Measurements from ENCODE around the gene LAMA5.

The LAMA5 gene

DNA sequence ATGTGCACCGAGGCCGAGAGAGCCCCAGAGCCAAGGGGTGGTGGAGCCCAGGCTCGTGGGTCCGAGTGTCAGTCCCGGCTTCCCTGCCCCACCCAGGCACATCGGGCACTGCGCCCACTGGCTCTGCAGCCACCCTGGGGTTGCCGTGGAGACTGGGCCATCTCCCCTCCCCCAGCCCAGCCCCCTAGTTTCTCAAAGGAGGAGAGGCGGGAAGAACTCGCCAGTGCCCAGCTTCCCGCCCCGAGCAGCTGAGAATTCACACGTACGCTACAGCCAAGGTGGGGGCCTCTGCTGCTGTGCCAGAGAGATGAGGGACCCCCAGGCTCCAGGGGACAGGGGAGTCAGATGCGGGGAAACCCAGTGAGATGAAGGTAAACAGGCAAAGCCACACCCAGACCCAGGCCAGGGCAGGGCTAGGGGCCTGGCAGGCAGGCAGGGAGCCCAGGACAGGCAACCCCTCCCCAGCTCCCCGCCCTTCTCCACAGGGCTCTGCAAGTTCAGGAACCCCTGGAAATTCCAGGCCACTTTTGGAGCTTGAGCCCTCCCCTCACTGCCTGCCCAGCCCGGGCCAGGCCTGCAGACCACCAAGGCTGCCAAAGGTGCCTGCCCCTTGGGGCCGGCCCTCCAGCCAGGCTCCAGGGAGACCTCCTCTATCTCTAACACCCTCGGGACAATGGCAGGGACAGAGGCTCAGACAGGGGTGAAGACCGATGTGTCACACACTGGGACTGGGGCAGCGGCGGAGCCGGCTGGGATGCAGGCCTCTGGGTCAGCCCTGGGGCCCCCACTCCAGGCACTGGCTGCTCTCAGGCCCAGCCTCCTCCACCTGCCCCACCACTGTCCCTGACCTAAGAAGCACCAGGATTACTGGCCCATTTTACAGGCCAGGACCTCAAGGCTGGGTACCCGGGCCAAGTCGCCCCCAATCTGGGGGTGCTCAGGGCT, 6.0 kb downstream of the LAMA5 start:
- DNase-seq (ENCODE audit: insufficient read length, low spot score) (no peak), FAIRE-seq (no peak)

DNA sequence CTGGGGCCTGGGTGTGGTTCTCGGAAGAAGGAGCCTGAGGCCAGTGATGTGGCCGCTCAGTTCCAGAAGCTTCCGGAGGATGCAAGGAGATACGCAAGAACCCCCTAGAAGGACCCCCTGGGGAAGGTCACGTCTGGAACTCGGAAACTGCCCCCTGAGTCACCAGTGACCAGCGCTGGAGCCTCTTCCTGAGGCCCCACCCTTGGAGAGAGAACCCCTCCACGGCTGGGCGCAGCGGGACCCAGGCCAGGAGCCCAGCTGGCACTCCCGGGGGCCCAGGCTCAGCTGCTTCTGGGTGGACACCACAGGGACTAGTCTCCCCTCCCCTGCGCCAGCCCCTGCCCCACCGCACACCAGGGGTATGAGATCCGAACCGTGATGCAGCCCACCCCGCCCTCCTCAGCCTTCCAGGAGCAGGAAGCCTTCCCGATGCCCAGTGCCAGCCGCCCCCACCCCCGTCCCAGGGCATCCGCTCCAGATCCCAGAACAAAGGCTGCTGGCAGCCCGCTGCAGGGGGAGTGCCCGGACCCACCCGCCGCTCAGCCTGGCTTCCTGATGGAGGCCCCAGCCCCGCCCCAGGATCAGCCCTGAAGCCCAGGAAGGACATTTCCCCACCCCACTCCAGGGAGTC, 7.5 kb downstream of the LAMA5 start:
- FAIRE-seq (no peak), DNase-seq (ENCODE audit: insufficient read length, low spot score) (no peak)

DNA sequence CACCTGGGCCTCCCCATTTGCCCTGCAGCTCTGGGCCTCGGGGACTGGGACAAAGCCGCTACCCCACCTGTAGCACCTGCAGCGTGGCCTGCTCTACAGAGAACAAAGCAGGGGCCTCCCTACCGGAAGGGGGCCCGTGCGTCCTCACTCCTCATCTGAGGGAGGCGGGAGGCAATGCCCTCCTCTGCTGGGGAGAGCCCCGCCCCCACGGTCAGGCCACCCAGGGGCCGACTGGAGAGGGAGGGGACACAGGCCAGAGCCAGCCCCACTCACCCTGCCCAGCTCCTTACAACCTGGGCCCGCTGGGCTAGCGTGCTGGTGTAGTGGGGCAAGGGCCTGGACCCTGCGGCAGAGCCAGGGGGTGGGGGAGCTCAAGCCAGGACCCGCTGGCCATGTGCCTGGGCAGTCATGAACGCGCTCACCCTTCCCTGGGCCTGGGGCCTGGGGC, 8.0 kb downstream of the LAMA5 start:
- FAIRE-seq: no peak
- DNase-seq (ENCODE audit: insufficient read length, low spot score): no peak

DNA sequence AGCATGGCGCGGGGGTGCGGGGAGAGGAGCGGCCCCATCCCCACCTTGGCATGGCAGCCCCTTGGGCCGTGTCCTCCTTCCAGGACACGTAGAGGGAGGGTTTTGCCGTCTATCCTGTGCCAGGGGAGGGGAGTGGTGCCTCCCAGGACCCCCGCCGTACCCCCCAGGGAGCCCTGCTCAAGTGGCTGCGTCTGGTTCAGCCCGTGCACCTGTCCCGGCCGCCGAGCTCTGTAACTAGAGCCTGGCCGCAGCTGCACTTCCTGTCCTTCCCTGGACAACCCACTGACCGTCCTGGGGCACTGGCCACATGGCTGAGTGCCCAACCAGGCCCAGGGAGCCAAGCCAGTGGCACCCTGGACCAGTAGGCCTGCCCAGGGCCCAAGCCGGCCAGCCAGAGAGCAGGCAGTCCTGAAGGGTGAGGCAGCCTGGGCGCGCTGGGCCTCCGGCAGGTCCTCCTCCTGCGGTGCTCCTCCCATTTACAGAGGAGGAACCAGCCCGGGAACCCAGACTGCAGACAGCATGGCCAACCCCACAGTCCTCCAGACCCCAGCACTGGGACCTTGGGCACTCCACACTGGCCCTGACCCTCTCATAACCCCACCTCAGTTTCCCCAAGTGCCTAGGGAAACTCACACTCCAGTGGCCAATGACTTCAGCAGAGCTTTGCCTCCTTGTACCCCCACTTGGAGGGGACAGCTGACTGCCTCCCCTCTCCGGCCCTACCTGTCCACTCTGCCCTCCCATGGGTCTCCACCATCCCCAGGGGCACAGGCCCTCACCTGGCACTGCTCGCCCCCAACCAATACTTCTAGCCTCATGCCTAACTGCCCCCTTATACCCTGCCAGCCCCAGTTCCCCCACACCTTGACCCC, 8.7 kb downstream of the LAMA5 start:
- no peak for DNase-seq (ENCODE audit: insufficient read length, low spot score)
- FAIRE-seq: no peak

DNA sequence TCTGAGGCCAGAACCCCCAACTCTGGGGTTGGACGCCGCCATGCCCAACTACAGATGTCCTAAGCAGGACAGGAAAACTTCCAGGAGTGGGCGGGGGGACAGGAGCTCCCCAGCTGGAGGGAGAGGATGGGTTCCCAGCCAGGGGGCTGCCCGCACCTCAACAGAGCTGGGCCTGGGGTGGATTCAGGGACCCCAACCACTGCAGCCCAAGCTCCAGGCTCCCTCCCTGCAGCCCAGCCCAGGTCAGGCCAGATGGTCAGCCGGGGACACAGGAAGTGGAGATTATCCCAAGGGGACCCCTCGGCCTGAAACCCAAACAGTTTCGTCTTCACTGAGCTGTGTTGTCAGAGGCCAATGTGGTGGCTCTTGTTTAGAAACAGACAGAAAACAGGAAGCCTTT, 9.4 kb downstream of the LAMA5 start:
- DNase-seq (ENCODE audit: insufficient read length, low spot score) (no peak), FAIRE-seq (no peak)

DNA sequence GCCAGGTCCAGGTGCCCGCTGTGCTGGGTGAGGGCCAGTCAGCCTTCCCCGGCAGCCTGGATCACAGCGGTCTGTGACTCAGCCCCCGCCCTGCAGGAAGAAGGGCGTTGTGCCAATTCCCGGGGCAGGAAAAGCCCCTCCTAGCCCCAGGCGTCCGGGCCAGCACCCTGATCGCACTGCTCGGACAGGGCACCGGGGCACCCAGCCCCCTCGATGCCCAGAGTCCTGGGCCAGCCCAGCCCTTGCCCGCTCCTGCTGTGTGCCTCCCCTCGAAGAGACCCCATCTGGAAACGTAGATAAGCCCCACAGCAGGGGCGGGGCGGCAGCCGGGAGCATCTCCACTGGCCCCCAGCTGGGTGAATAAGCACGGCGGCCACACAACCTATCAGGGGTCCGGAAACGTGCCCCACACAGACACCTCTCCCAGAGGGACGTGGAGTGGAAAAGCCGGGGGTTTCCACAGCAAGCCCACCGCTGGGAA, 9.9 kb downstream of the LAMA5 start:
- DNase-seq (ENCODE audit: insufficient read length, low spot score) (no peak), FAIRE-seq (no peak)

DNA sequence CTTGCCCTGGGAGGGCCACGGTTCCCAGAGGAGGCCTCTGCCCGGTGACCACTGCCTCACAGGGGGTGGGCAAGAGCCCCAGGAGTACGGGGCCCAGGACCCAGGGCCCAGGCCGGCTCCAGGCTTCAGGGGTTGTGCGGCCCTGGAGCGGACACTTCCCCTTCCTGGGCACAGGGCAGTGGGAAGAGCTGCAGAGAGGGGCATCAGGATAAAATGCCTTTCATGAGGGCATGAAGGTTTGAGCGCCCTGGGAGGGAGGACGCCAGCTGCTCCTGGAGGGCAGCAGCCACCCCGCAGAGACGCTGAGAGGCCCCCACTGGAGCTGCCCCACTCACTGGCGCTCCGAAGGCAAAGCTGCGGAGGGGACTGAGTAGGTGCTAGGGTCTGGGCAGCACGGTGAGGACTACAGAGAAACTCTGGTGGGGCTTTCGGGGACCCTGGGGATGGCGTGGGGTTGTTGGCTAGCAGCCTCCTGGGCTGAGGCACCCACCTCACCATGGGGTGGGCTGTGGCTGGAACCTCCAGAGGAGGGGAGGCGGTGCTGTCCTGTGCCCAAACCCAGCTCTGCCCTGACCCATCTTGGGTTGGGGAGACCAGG, 10.4 kb downstream of the LAMA5 start:
- FAIRE-seq (no peak), DNase-seq (ENCODE audit: insufficient read length, low spot score) (no peak)

DNA sequence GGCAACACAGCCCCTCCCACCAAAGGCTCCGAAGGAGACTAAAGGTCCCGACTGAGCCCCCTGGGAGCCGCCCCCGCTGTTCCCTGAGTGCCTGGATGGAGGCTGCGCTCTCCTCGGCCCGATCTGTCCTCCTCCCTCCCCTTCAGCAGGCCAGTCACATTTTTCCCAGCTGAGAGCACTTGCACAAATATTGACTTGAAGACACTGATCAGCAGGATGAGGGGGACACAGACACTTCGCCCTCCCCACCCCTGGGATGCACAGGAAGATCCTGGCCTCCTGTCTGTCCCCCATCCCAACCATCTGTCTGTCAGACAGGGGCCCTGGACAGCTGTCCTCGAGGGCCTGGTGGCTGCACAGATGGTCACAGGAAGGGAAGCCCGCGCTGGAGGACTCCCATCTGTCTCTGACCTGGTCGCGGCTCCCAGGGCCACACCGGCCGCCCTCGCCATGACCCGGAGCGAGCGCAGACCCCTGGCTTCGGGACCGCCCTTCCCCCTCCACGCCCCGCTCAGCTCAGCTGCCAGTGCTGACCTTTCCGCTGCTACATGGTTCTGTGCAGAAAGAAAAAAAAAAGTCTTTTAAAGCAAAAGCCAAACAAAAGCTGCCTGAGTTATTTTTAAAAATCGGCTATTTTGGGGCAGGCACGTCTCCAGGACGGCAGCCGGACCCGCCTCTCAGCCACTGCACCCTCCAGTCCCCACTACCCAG, 11.1 kb downstream of the LAMA5 start:
- DNase-seq (ENCODE audit: insufficient read length, low spot score) (no peak), FAIRE-seq (no peak)

DNA sequence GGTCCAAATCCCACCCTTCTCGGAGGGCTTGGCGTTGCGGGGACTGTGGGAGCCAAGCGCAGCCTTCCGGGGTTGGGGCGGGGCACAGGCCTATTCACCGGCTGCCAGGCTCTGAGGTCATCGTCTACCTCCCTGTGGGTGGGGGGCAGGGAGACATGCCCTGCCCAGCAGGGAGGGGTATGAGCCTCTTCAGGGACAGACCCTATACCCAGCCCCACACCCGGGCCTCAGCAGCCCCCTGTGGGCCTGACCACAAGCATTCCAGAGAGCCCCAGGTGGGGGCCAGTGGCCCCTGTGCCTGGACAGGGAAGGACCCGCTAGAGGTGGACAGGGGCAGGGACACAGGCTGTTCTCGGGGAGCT, 11.6 kb downstream of the LAMA5 start:
- DNase-seq (ENCODE audit: insufficient read length, low spot score): no peak
- FAIRE-seq: no peak

DNA sequence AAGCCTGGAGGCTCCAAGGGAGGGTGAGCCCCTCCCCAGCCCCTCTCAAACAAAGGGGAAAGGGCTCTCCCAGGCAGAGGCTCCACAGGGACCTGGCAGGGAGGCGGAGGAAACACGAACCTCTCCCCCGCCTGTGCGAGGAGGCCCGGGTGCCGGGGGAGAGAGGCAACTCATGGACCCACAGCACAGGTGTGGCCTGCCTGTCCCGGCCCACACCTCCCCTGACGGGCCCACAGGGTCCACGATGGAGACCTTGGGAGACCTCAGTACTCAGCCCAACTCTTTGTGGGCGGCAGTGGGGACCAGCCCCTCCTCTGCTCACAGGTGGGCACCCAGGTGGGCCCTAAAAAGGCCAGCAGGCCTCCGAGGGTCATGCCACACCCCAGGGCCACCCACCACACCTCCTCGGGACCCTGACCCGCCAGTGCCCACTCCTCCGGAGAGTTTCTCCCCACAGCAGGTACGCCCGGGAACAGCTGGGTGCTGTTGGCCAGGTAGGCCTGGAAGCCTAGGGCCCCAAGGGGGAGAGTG, 12.2 kb downstream of the LAMA5 start:
- DNase-seq (ENCODE audit: insufficient read length, low spot score) (no peak), FAIRE-seq (no peak)

DNA sequence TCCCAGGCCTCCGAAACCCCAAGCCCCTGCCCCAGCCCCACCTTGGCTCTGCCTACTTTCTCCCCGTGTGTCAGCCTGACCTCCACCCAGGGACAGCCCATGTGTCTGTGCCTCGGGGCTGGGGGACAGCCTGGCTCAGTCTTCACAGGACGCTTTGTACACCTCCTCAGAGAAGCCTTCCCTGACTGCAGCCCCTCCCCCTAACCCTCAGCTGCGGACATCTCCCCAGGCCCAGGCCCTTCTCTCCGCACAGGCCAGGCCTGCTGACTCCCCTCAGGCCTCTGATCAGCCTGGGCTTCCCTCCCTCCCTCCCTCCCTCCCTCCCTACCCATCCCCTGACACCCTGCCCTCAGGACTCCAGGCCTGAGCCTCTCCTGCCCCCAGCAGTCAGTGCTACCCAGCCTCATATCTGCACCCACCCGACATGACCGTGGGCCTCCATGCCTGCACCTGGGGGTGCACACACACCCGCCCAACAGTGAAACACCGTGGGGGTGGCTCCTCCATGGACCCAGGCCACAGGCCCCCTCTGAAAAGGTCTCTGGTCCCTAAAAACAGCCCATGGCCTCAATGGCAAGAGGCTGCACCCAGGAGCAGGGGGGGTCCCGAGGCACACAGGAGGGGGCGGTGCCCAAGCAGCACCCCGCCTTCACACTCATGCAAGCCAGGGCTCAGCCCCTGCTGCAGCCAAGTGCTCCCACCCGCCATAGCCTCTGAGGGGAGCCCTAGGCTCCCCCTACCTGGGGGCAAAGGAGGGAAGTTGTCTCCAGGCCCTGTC, 12.9 kb downstream of the LAMA5 start:
- no peak for FAIRE-seq
- no peak for DNase-seq (ENCODE audit: insufficient read length, low spot score)

DNA sequence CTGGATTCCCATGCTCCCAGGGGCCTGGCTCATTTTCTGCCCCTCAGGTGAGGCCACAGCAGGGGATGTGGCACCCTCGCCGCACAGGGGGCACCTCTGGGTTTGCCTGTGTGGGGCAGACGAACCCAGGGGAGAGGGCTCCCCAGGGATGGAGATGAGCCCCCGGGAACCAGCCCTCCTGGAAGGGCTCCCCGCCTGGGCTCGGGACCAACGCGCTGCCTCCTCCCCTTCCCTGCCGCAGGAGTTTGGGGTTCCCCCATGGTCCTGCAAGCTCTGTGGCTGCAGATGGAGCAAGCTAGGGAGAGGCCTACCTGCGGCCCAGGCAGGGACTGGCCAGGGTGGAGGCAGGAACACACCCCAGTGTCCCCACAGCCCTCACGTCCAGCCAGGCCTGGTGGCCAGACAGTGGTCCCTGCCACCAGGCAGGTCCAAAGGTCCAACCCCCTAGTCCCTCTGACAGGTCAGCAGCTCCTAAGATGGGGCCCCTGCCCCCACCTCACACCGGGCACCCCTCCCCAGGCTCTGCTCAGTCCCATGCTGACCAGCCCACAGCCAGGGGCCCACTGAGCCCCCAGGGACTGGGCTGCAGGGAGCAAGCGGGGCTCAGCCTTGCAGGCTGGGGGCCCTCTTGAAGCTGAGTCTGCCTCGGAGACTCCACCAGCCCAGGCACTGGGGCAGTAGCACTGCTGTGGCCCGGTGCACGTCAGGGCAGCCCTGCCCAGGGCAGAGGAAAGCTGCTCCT, 13.7 kb downstream of the LAMA5 start:
- DNase-seq (ENCODE audit: insufficient read length, low spot score) (no peak), FAIRE-seq (no peak)

DNA sequence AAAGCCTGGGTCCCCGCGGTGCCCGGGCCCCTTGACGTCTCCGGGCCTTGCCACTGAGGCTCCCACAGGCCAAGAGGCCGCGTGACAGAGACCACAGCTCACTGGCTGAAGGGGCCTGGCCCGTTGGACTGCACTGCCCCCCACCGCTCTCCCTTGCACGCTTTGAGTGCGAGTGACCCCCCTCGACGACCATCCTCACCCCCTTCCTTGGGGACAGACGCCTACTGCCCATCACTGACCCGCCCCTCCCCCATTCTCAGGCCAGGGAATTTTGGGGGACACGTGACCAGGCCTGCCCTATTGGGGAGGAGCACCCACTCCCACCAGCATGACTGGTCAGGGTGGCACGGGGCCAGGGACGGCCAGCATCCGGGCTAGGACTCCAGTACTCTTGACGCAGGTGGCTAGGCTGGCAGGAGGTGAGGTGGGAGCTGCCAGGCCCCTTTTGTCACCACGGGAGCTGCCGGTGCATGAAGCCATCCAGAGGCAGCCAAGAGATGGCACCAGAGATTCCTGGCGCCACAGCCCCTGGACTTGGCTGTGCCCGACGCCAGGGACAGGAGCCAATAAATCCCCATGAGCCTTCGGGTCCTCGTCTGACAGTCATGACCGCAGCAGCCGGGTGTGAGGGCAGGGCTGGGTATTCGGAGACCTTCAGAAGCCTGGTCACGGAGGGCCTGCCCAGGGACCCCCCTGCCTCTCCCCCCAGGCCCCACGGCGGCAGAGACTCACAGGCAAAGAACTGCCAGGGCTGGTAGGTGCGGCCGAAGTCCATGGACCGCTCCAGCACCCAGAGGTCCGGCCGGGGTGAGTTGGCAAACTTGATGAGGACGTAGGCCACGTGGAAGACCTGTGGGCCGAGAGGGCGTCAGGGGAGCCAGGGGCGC, 14.5 kb downstream of the LAMA5 start:
- no peak for FAIRE-seq

DNA sequence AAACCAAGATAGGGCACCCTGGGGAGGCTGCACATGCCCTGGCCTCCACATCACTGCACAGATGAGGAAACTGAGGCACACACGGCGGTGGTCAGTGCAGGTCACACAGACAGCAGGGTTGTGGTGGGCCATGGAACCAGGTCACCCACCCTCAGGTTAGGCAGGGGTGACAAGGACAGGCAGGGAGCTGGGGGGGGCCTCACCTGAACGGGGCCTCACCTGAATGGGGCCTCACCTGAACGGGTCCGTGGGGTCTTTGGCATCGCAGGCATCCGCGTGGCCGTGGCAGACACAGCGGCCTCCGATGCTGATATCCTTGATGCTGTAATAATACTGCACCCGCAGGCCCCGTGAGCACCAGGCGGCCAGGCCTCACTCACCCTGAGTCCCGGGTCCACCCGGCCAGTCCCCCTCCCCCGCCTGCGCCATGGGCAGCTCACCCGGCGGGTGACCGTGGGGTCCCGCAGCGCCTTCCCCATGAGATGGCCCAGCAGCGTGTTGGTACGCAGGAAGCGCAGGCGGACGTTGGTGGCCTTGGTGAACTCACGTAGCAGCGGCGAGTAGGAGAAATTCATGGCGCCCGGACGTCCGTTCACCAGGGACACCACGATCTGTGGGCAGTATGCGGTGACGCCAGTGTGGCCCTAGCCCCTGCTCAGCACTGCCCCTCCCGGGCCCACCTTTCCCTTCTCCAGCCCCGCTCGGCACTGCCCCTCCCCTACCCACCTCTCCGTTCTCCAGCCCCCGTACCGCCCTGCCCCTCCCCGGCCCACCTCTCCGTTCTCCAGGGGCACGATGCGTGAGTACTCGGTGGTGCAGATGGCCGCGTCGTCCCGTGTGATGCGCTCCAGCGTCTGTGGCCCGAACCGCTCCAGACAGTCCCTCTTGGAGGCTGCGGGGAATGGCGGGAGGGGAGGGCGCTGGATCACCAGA, 15.4 kb downstream of the LAMA5 start:
- DNase-seq (ENCODE audit: insufficient read length, low spot score): no peak
- no peak for FAIRE-seq

More for the DNA sequence above, 14.5 kb downstream of the LAMA5 start:
- DNase-seq (ENCODE audit: insufficient read length, low spot score): no peak

DNA sequence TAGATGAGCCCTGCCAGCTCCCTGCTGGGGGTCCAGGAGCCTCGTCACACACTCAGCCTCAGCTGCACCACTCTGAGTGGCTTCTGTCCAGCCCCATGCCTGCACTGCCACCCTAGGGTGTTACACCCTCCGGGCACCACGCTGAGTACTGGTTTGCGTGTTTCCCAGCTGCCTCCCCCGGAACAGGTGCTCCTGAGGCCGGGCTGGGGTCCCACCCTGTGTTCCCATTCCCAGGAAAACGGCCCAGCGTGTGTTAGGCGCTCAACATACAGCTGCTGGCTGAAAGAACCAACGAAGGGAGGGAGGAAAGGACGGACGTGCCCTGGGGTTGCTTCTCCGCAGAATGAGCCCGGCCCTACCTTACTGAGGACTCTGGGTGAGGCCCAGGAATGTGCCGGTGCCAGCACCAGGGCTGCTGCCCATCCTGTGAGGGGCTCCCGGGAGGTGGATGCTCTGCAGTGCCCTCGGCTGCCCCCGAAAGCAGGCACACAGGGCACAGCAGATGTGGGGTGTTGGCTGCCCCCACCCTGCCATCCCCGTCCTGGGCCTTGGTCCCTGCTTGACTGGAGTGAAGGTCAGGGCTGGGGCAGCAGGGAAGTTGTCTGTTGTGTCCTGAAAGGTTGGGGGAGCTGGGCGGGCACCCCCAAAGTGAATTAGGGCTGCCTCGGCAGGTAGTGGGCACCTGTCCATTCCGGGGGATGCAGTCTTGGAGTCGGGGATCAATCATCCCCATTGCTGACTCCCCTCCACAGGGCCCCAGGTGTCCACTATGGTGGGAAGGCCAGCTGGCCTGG, 16.3 kb downstream of the LAMA5 start:
- DNase-seq (ENCODE audit: insufficient read length, low spot score) (no peak), FAIRE-seq (no peak)
